ENCODE data around the gene TBC1D14.

GRCh38 chr4:6915041-6916005 is 5.7 kb downstream of the TBC1D14 start:
- TF ChIP-seq CTCF (IDR thresholded peaks at IDR 0.05 in 8 of 11, conservative IDR thresholded peaks at IDR 0.05 in 3 of 11) (no peak), POLR2A (IDR thresholded peaks at IDR 0.05) (no peak), POLR2AphosphoS5 (IDR thresholded peaks at IDR 0.05) (no peak)

Data from spleen (tissue), 7 donors.